HepG2 (cell line): ENCODE data around the gene KRTAP10-2. TPM values are rescaled to one million over a fixed set of nuclear protein-coding genes. Genes with fewer than 3 reads are reported as not detected.

Experiments used
- ARNTL ChIP-seq: sonication (generic); formaldehyde crosslinking; IDR thresholded peaks from 2 replicates; pipeline ENCODE4 v1.4.0; 2020; ENCODE audit warnings: mild to moderate bottlenecking, missing genetic modification reagents
- HNRNPUL1 ChIP-seq: fragments of 200-400 bp; formaldehyde crosslinking; IDR thresholded peaks from 2 replicates; pipeline ENCODE4 v1.6.1; 2017; ENCODE audit warnings: low read depth, mild to moderate bottlenecking, low read length, moderate library complexity
- KAT2B ChIP-seq: fragments of 150-350 bp; IDR thresholded peaks from 2 replicates; pipeline ENCODE4 v1.6.1; 2014; ENCODE audit warnings: low read depth, low read length, borderline replicate concordance
- MXI1 ChIP-seq: IDR thresholded peaks from 3 replicates; pipeline ENCODE4 v1.6.1; 2012; ENCODE audit warnings: low read depth, low read length, inconsistent platforms, borderline replicate concordance
- NFRKB ChIP-seq: fragments of 450-650 bp; IDR thresholded peaks from 2 replicates; pipeline ENCODE4 v1.6.1; 2017
- PLRG1 ChIP-seq: fragments of 450-650 bp; conservative IDR thresholded peaks from 2 replicates; pipeline ENCODE4 v1.6.1; 2016
- POLR2AphosphoS2 ChIP-seq: IDR thresholded peaks from 2 replicates; pipeline ENCODE4 v1.6.1; 2011; ENCODE audit warnings: low read depth, low read length, improper control_type of control experiment
- POLR2G ChIP-seq: fragments of 200-400 bp; formaldehyde crosslinking; IDR thresholded peaks from 2 replicates; pipeline ENCODE4 v1.6.1; 2018; ENCODE audit warnings: mild to moderate bottlenecking, low read depth, low read length, moderate library complexity
- SSRP1 ChIP-seq: IDR thresholded peaks from 2 replicates; pipeline ENCODE4 v1.6.1; 2016; ENCODE audit warnings: control low read depth
- TP53 ChIP-seq: sonication (generic); formaldehyde crosslinking; conservative IDR thresholded peaks from 2 replicates; pipeline ENCODE4 v1.4.0; 2020; ENCODE audit warnings: missing genetic modification reagents
- XRCC5 ChIP-seq: fragments of 200-400 bp; formaldehyde crosslinking; optimal IDR thresholded peaks from 2 replicates; pipeline ENCODE3; 2017; ENCODE audit warnings: mild to moderate bottlenecking, low read length
- YEATS4 ChIP-seq: sonication (generic); formaldehyde crosslinking; IDR thresholded peaks from 2 replicates; pipeline ENCODE4 v1.4.0; 2020; ENCODE audit warnings: missing genetic modification reagents, borderline replicate concordance
- ZNF781 ChIP-seq: sonication (generic); formaldehyde crosslinking; IDR thresholded peaks from 2 replicates; pipeline ENCODE4 v1.5.1; 2020; ENCODE audit warnings: borderline replicate concordance, mild to moderate bottlenecking, missing genetic modification reagents; ENCODE audit errors: not compliant biosample characterization
- polyA plus RNA-seq, 8 experiments: library from polyadenylated mRNA; depleted of rRNA in 3 of 8; stranded (reverse) in 7 of 8; unstranded in 1 of 8; fragments of >200 nt; fragmentation: Illumina TruSeq in 4 of 8; extraction: Trizol in 4 of 8; gene quantifications; 2 replicates each; pipeline versions ENCODE4 v1.2.1 to v1.2.3, GENCODE V29; 2011 to 2016; ENCODE audit warnings: low read depth in 4 of 8, missing spikeins in 1 of 8, mixed read lengths in 1 of 8; ENCODE audit not compliant: insufficient read depth in 1 of 8
- total RNA-seq, 5 experiments: library from RNA; depleted of rRNA; stranded (reverse); fragments of >200 nt; fragmentation: Illumina TruSeq; extraction: Trizol; gene quantifications; 2 replicates each; pipeline ENCODE4 v1.2.3, GENCODE V29; 2016; ENCODE audit warnings: low read depth in 1 of 5
- TF ChIP-seq, protein P1 (sequence below): sonication (generic); formaldehyde crosslinking; IDR thresholded peaks from 2 replicates; pipeline ENCODE4 v1.5.0; 2020; ENCODE audit warnings: mild to moderate bottlenecking, missing genetic modification reagents
- TF ChIP-seq, protein P2 (sequence below): sonication (generic); formaldehyde crosslinking; conservative IDR thresholded peaks from 2 replicates; pipeline ENCODE4 v1.4.0; 2020; ENCODE audit warnings: missing genetic modification reagents
- TF ChIP-seq, protein P3 (sequence below): IDR thresholded peaks from 2 replicates; pipeline ENCODE4 v1.4.0; 2020; ENCODE audit warnings: mild to moderate bottlenecking, missing genetic modification reagents
- TF ChIP-seq, protein P4 (sequence below): IDR thresholded peaks from 2 replicates; pipeline ENCODE4 v1.6.1; 2016
- TF ChIP-seq, protein P5 (sequence below): IDR thresholded peaks from 2 replicates; pipeline ENCODE4 v1.6.1; 2016; ENCODE audit warnings: control low read depth

The KRTAP10-2 gene
- total and polyA plus RNA-seq, 2 of the 13 experiments (the other 11 are each of a cell fraction or from before 2014, with no cell fraction given) = not detected

DNA sequence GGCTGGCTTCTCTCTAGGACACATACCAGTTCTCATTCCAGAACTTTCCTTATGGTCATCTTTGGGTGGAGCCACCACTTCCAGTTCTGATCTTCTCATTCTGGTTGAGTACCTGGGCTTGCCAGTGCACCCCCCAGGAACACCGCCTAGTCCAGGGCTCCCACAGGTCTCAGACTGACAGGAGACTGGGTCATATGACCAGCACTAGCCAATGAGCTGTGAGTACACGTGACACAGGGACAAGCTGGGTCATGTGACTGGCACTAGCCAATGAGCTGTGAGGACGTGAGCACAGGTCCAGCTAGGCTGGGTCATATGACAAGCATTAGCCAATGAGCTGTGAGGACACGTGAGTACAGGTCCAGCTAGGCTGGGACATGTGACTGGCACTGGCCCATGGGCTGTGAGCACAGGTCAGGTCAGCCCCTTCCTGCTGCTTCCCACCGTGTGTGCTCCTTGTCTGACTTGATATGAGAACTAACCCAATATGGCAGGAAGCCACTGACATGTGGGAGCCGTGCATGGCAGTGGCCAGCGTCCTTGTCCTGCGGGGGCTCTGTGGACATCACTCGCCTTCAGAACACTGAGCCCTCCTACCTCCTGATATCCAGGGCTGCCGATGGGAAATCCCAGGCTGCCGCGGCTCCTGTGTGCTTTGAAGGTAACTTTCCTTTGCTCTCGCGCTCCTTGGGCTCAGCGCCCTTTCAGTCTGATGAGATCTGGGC, 34.0 kb downstream of the KRTAP10-2 start (continued):
- no peak for TF ChIP-seq HNRNPUL1
- TF ChIP-seq, protein P1, sequence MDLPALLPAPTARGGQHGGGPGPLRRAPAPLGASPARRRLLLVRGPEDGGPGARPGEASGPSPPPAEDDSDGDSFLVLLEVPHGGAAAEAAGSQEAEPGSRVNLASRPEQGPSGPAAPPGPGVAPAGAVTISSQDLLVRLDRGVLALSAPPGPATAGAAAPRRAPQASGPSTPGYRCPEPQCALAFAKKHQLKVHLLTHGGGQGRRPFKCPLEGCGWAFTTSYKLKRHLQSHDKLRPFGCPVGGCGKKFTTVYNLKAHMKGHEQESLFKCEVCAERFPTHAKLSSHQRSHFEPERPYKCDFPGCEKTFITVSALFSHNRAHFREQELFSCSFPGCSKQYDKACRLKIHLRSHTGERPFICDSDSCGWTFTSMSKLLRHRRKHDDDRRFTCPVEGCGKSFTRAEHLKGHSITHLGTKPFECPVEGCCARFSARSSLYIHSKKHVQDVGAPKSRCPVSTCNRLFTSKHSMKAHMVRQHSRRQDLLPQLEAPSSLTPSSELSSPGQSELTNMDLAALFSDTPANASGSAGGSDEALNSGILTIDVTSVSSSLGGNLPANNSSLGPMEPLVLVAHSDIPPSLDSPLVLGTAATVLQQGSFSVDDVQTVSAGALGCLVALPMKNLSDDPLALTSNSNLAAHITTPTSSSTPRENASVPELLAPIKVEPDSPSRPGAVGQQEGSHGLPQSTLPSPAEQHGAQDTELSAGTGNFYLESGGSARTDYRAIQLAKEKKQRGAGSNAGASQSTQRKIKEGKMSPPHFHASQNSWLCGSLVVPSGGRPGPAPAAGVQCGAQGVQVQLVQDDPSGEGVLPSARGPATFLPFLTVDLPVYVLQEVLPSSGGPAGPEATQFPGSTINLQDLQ = no peak
- peak; percentile 68 for TF ChIP-seq POLR2G
- TF ChIP-seq ZNF781 = no peak
- no peak for TF ChIP-seq PLRG1
- TF ChIP-seq POLR2AphosphoS2 = 0 out of 2 replicates have a peak, but pooled peaks have one; percentile 38
- TF ChIP-seq, protein P2, sequence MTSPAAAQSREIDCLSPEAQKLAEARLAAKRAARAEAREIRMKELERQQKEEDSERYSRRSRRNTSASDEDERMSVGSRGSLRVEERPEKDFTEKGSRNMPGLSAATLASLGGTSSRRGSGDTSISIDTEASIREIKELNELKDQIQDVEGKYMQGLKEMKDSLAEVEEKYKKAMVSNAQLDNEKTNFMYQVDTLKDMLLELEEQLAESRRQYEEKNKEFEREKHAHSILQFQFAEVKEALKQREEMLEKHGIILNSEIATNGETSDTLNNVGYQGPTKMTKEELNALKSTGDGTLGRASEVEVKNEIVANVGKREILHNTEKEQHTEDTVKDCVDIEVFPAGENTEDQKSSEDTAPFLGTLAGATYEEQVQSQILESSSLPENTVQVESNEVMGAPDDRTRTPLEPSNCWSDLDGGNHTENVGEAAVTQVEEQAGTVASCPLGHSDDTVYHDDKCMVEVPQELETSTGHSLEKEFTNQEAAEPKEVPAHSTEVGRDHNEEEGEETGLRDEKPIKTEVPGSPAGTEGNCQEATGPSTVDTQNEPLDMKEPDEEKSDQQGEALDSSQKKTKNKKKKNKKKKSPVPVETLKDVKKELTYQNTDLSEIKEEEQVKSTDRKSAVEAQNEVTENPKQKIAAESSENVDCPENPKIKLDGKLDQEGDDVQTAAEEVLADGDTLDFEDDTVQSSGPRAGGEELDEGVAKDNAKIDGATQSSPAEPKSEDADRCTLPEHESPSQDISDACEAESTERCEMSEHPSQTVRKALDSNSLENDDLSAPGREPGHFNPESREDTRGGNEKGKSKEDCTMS (CRISPR knock-in tag) = no peak
- no peak for TF ChIP-seq XRCC5
- TF ChIP-seq, protein P3, sequence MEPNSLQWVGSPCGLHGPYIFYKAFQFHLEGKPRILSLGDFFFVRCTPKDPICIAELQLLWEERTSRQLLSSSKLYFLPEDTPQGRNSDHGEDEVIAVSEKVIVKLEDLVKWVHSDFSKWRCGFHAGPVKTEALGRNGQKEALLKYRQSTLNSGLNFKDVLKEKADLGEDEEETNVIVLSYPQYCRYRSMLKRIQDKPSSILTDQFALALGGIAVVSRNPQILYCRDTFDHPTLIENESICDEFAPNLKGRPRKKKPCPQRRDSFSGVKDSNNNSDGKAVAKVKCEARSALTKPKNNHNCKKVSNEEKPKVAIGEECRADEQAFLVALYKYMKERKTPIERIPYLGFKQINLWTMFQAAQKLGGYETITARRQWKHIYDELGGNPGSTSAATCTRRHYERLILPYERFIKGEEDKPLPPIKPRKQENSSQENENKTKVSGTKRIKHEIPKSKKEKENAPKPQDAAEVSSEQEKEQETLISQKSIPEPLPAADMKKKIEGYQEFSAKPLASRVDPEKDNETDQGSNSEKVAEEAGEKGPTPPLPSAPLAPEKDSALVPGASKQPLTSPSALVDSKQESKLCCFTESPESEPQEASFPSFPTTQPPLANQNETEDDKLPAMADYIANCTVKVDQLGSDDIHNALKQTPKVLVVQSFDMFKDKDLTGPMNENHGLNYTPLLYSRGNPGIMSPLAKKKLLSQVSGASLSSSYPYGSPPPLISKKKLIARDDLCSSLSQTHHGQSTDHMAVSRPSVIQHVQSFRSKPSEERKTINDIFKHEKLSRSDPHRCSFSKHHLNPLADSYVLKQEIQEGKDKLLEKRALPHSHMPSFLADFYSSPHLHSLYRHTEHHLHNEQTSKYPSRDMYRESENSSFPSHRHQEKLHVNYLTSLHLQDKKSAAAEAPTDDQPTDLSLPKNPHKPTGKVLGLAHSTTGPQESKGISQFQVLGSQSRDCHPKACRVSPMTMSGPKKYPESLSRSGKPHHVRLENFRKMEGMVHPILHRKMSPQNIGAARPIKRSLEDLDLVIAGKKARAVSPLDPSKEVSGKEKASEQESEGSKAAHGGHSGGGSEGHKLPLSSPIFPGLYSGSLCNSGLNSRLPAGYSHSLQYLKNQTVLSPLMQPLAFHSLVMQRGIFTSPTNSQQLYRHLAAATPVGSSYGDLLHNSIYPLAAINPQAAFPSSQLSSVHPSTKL (CRISPR knock-in tag) = no peak
- TF ChIP-seq KAT2B = no peak; the same call in 1 of the 2 replicates
- peak; percentile 27; the same call in 1 of the 3 replicates for TF ChIP-seq MXI1
- TF ChIP-seq TP53 (CRISPR knock-in tag) = no peak
- TF ChIP-seq YEATS4 (CRISPR knock-in tag) = no peak
- no peak for TF ChIP-seq NFRKB
- TF ChIP-seq ARNTL (CRISPR knock-in tag) = peak; percentile 90
- peak; percentile 20; the same call in 1 of the 2 replicates for TF ChIP-seq SSRP1 (CRISPR knock-in tag)
- TF ChIP-seq, protein P4, sequence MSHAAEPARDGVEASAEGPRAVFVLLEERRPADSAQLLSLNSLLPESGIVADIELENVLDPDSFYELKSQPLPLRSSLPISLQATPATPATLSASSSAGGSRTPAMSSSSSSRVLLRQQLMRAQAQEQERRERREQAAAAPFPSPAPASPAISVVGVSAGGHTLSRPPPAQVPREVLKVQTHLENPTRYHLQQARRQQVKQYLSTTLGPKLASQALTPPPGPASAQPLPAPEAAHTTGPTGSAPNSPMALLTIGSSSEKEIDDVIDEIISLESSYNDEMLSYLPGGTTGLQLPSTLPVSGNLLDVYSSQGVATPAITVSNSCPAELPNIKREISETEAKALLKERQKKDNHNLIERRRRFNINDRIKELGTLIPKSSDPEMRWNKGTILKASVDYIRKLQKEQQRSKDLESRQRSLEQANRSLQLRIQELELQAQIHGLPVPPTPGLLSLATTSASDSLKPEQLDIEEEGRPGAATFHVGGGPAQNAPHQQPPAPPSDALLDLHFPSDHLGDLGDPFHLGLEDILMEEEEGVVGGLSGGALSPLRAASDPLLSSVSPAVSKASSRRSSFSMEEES (CRISPR knock-in tag) = peak; percentile 87
- TF ChIP-seq, protein P5, sequence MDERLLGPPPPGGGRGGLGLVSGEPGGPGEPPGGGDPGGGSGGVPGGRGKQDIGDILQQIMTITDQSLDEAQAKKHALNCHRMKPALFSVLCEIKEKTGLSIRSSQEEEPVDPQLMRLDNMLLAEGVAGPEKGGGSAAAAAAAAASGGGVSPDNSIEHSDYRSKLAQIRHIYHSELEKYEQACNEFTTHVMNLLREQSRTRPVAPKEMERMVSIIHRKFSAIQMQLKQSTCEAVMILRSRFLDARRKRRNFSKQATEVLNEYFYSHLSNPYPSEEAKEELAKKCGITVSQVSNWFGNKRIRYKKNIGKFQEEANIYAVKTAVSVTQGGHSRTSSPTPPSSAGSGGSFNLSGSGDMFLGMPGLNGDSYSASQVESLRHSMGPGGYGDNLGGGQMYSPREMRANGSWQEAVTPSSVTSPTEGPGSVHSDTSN = 0 out of 2 replicates have a peak, but pooled peaks have one; percentile 12
